Activated CD4-positive, alpha-beta memory T cell treated with anti-CD3 and anti-CD28 coated beads for 36 hours (primary cell): Measurements from ENCODE around the gene SERINC3. TPM values are rescaled to one million over a fixed set of nuclear protein-coding genes. Genes with fewer than 3 reads are reported as not detected.

ENCODE experiments used
- CTCF ChIA-PET: fragments of 350-600 bp; sonication (Branson Sonifier 250); formaldehyde crosslinking; loops from one replicate; lab custom pipeline; 2021; ENCODE audit warnings: antibody characterized with exemption, inconsistent platforms; lab: Charles Lee
- POLR2A ChIA-PET: fragments of 350-600 bp; sonication (Branson Sonifier 250); formaldehyde crosslinking; loops from one replicate; lab custom pipeline; 2021; ENCODE audit warnings: antibody characterized with exemption; lab: Charles Lee
- DNase-seq: peaks from one replicate; pipeline ENCODE4 v3.0.0-alpha.2; 2020
- H3K27ac Mint-ChIP-seq: one replicate; pipeline ENCODE4 v1.8.0; 2021; ENCODE audit warnings: mixed read lengths
- H3K27me3 Mint-ChIP-seq: one replicate; pipeline ENCODE4 v1.8.0; 2021; ENCODE audit warnings: mixed read lengths
- H3K36me3 Mint-ChIP-seq: one replicate; pipeline ENCODE4 v1.8.0; 2021; ENCODE audit warnings: mixed read lengths
- H3K4me1 Mint-ChIP-seq: one replicate; pipeline ENCODE4 v1.8.0; 2021; ENCODE audit warnings: low read depth, mixed read lengths
- H3K4me3 Mint-ChIP-seq: one replicate; pipeline ENCODE4 v1.8.0; 2021; ENCODE audit warnings: mild to moderate bottlenecking, mixed read lengths
- H3K9me3 Mint-ChIP-seq: one replicate; pipeline ENCODE4 v1.8.0; 2021; ENCODE audit warnings: mixed read lengths
- intact Hi-C: fragments of 100-400 bp; cut with micrococcal nuclease; formaldehyde crosslinking; loops from one replicate; pipeline ENCODE4 v1.15.1; 2023
- total RNA-seq, 2 experiments: library from RNA; stranded (reverse); gene quantifications; one replicate each; pipeline ENCODE4 v1.2.3, GENCODE V29; 2021

Gene SERINC3
- total RNA-seq, 2 experiments from 2014 or later: 57.3 to 58.6 TPM

GRCh38 chr20:44461803-44462174, 60.1 kb downstream of the SERINC3 start:
- POLR2A ChIA-PET: interaction anchor here (0.6 to 0.7 kb wide), 2 partner anchors 37 to 50 kb away, joined by 3 to 5 read pairs; no protein-coding TSS in a partner anchor
- Mint-ChIP-seq H3K4me1 (no peaks in the 10 kb centered on the region), H3K9me3 (no peaks in the 10 kb centered on the region), H3K27ac (no peak overlapping the region), H3K4me3 (no peak overlapping the region), H3K27me3 (no peaks in the 10 kb centered on the region), H3K36me3 (no peaks in the 10 kb centered on the region)
- DNase-seq: no peak
- intact Hi-C loops: loop anchor here (2.0 to 5.0 kb wide), 2 partner anchors 73 to 249 kb away; partner anchors contain the start of gene OSER1
- CTCF ChIA-PET: interaction anchor here (0.6 to 1.6 kb wide), 4 partner anchors 89 to 245 kb away, joined by 3 to 7 read pairs (median 4); partner anchors contain the start of gene FITM2

DNA sequence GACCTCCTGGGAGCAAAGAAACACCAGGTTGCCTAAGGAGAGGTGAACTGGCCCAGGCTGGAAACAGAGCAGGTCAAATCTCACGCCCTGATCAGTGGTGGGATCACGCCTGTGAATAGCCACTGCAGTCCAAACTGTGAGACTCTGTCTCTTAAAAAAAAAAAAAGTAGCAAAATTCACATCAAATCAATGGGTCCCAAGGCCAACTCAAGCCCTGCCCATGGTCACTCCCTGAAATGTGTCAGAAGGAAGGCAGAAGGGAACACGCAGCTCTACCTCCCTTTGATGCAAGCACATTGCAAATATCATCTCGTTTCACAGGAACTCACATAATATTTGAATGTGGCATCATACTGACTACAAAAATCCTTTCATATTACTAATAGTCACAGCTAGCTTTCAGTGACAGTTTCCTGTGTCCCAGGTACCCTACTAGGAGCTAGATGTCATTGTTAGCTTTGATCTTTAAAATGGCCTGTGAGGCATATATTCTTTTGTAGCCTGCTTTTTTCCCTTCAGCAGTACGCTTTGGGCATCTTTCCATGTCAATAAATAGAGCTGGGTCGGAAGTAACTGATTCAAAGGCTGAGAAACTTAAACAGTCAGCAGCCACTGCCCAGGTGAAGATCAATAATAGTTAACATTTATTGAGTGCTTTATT, 60.6 kb downstream of the SERINC3 start:
- POLR2A ChIA-PET: interaction anchor here (0.6 to 0.7 kb wide), 2 partner anchors 37 to 49 kb away, joined by 3 to 5 read pairs; no protein-coding TSS in a partner anchor
- intact Hi-C loops: loop anchor here (2.0 to 5.0 kb wide), 2 partner anchors 72 to 249 kb away; partner anchors contain the start of gene OSER1
- Mint-ChIP-seq H3K27ac (no peak overlapping the region), H3K4me3 (no peak overlapping the region), H3K4me1 (no peaks in the 10 kb centered on the region), H3K27me3 (no peaks in the 10 kb centered on the region), H3K36me3 (no peaks in the 10 kb centered on the region), H3K9me3 (no peaks in the 10 kb centered on the region)
- DNase-seq: no peak
- CTCF ChIA-PET: interaction anchor here (0.6 to 1.6 kb wide), 5 partner anchors 89 to 307 kb away, joined by 3 to 7 read pairs (median 3); partner anchors contain the start of gene FITM2

GRCh38 chr20:44460795-44461141, 61.1 kb downstream of the SERINC3 start:
- H3K36me3 Mint-ChIP-seq: no peaks in the 10 kb centered on the region
- intact Hi-C loops: loop anchor here (2.0 to 5.0 kb wide), 2 partner anchors 72 to 248 kb away; partner anchors contain the start of gene OSER1
- no peaks in the 10 kb centered on the region for H3K4me1 Mint-ChIP-seq
- ChIA-PET CTCF (interaction anchor here (0.7 to 1.6 kb wide), 4 partner anchors 76 to 307 kb away, joined by 3 to 7 read pairs (median 4); partner anchors contain the start of gene FITM2), POLR2A (no interaction called here)
- H3K27ac Mint-ChIP-seq: no peak overlapping the region
- no peaks in the 10 kb centered on the region for H3K9me3 Mint-ChIP-seq
- H3K27me3 Mint-ChIP-seq: no peaks in the 10 kb centered on the region
- DNase-seq: no peak
- no peak overlapping the region for H3K4me3 Mint-ChIP-seq

DNA sequence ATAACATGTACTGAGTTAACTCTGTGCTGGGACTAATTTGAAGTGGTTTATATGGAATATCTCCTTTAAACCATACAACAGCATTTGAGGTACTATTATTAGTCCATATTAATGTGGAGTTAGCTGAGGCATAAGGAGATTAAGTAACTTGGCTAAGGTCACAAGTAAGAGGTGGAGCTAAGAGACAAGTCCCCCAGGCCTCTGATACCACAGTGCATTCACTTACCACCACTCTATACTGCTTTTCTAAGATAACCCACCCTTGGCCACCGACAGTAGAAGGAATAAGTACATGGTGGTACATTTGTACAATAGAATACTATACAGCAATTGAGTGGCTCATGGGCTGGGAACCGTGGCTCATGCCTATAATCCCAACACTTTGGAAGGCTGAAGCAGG, 62.6 kb downstream of the SERINC3 start:
- intact Hi-C loops: no loop called here
- Mint-ChIP-seq H3K27me3 (no peaks in the 10 kb centered on the region), H3K9me3 (no peaks in the 10 kb centered on the region), H3K4me1 (no peaks in the 10 kb centered on the region), H3K27ac (no peak overlapping the region), H3K4me3 (no peak overlapping the region), H3K36me3 (no peaks in the 10 kb centered on the region)
- POLR2A ChIA-PET: no interaction called here
- CTCF ChIA-PET: interaction anchor here (1.4 kb wide), 1 partner anchor 75 kb away, joined by 5 read pairs; no protein-coding TSS in a partner anchor
- no peak for DNase-seq

DNA sequence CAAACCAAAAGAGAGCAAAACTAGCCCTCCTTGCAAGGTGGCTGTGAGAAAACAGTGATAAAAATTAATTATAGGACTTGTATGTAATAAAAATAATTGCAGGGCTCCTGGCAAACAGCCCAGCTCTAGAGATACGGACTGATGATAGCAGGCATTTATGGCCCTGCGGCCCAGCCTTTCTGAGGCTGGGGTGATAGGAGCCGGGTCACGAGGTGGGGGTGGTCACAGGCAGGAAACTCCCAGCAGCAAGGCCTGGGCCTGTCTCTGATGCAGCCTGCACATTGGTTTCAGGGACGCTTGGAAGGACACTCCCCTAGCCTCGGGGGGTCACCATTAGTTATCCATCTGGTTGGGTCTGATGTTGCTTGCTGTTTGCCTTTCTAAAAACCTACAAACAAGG, 64.9 kb downstream of the SERINC3 start:
- Mint-ChIP-seq H3K27me3 (no peaks in the 10 kb centered on the region), H3K9me3 (no peaks in the 10 kb centered on the region), H3K27ac (no peak overlapping the region), H3K36me3 (no peaks in the 10 kb centered on the region), H3K4me1 (no peaks in the 10 kb centered on the region), H3K4me3 (no peak overlapping the region)
- intact Hi-C loops: no loop called here
- no peak for DNase-seq
- ChIA-PET POLR2A (no interaction called here), CTCF (no interaction called here)

DNA sequence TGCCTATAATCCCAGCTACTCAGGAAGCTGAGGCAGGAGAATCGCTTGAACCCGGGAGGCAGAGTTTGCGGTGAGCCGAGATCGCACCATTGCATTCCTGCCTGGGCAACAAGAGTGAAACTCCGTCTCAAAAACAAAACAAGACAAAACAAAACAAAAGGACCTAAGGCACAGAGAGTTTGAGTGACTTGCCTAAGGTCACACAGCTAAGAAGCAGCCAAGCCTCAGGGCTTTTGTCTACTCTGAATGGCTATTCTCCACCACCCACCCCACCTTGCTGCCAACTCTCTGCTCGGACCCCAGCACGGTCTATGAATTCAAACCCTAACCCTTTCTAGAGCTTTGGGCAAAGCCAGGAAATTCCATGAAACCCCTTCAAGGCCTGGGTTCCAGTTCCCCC, 65.3 kb downstream of the SERINC3 start:
- no peak overlapping the region for H3K27ac Mint-ChIP-seq
- CTCF ChIA-PET: no interaction called here
- intact Hi-C loops: no loop called here
- POLR2A ChIA-PET: no interaction called here
- H3K27me3 Mint-ChIP-seq: no peaks in the 10 kb centered on the region
- H3K4me3 Mint-ChIP-seq: no peak overlapping the region
- no peaks in the 10 kb centered on the region for H3K36me3 Mint-ChIP-seq
- DNase-seq: no peak
- H3K4me1 Mint-ChIP-seq: no peaks in the 10 kb centered on the region
- no peaks in the 10 kb centered on the region for H3K9me3 Mint-ChIP-seq

GRCh38 chr20:44455126-44455525, 66.7 kb downstream of the SERINC3 start:
- no peaks in the 10 kb centered on the region for H3K27me3 Mint-ChIP-seq

GRCh38 chr20:44454306-44454963, 67.4 kb downstream of the SERINC3 start:
- H3K4me3 Mint-ChIP-seq: no peak overlapping the region
- no peak for DNase-seq
- no peaks in the 10 kb centered on the region for H3K36me3 Mint-ChIP-seq
- intact Hi-C loops: no loop called here
- H3K4me1 Mint-ChIP-seq: no peaks in the 10 kb centered on the region
- POLR2A ChIA-PET: no interaction called here
- CTCF ChIA-PET: no interaction called here
- H3K27me3 Mint-ChIP-seq: no peaks in the 10 kb centered on the region
- no peaks in the 10 kb centered on the region for H3K9me3 Mint-ChIP-seq
- H3K27ac Mint-ChIP-seq: no peak overlapping the region

More at GRCh38 chr20:44455126-44455525, 66.7 kb downstream of the SERINC3 start:
- H3K27ac Mint-ChIP-seq: no peak overlapping the region
- no peaks in the 10 kb centered on the region for H3K4me1 Mint-ChIP-seq
- H3K9me3 Mint-ChIP-seq: no peaks in the 10 kb centered on the region
- no peak for DNase-seq
- ChIA-PET POLR2A (no interaction called here), CTCF (no interaction called here)
- intact Hi-C loops: no loop called here
- H3K36me3 Mint-ChIP-seq: no peaks in the 10 kb centered on the region
- no peak overlapping the region for H3K4me3 Mint-ChIP-seq

DNA sequence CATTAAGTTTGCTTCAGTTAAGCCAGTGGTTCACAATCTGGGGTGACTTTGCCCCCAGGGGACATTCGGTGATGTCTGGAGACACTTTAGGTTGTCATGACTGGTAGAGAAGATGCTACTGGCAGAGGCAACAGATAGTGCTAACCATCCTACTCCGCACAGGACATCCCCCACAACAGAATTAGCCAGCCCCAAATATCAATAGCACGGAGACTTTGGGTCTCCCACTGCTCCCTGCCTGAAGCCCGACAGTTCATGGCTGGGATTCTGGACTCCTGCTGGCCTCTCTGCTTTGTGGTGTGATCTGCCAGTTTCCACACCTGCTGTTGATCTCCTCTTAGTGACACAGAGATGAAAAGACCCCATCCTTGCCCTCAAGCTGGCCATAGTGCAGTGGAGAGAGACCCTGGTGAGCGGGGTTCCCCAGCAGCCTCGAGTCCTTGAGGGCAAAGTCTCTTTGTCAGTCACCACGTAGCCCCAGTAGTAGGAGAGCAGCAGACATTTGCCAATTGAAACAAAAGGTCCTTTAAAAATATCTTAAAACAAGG, 70.9 kb downstream of the SERINC3 start:
- H3K27ac Mint-ChIP-seq: no peak overlapping the region
- H3K36me3 Mint-ChIP-seq: no peaks in the 10 kb centered on the region
- ChIA-PET POLR2A (interaction anchor here (0.6 kb wide), 1 partner anchor 90 kb away, joined by 3 read pairs; no protein-coding TSS in a partner anchor), CTCF (interaction anchor here (1.5 kb wide), 1 partner anchor 68 kb away, joined by 10 read pairs; no protein-coding TSS in a partner anchor)
- intact Hi-C loops: no loop called here
- H3K4me3 Mint-ChIP-seq: no peak overlapping the region
- no peaks in the 10 kb centered on the region for H3K4me1 Mint-ChIP-seq
- no peaks in the 10 kb centered on the region for H3K9me3 Mint-ChIP-seq
- no peaks in the 10 kb centered on the region for H3K27me3 Mint-ChIP-seq
- no peak for DNase-seq

DNA sequence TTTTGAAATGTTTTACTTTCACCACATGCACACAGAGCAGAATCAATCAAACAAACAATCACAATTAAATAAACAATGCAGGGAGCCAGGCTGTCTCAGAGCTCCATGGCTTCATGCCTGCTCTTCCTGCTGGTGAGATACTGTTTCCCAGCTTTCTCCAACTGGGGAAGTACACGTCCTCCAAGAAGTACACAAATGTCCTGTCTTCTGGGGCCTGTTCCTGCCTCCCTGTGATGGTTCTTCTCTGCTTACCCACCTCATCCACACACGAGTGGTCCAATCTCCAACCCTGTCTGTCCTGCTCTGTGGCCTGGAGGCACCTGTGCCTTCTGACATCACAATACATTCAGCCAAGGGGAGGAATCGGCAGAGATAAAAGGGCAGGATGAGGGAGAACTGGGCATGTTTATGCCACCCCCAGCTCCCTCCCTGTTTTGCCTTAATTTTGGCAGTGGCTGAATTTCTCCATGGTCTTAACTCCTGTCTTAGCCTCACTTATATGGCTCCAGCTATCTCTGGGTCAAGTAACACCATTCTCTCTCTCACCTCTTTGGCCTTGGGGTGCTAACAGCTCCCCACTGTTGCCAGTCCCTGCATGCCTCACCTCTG, 71.5 kb downstream of the SERINC3 start:
- Mint-ChIP-seq H3K4me3 (no peak overlapping the region), H3K36me3 (no peaks in the 10 kb centered on the region), H3K9me3 (no peaks in the 10 kb centered on the region), H3K27me3 (no peaks in the 10 kb centered on the region), H3K27ac (no peak overlapping the region), H3K4me1 (no peaks in the 10 kb centered on the region)
- ChIA-PET POLR2A (interaction anchor here (0.6 kb wide), 1 partner anchor 91 kb away, joined by 3 read pairs; no protein-coding TSS in a partner anchor), CTCF (interaction anchor here (1.5 kb wide), 1 partner anchor 67 kb away, joined by 10 read pairs; no protein-coding TSS in a partner anchor)
- intact Hi-C loops: no loop called here
- DNase-seq: no peak

DNA sequence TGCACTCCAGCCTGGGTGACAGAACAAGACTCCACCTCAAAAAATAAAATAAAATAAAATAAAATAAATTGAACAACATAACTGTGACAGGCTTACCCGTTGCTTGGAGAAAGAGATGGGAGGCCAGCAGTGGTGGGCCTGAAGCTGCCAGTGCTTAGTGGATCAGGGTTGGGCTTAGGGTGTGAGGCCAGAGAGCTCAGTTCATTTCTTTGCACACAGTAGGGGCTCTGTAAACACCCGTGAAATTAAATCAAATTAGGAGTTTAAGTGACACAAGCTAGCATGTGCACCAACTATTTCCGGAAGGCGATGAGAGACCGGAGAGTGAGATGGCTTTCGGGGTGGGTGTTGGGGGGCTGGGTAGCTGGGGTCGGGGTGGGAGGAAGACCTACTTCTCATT, 72.0 kb downstream of the SERINC3 start:
- Mint-ChIP-seq H3K9me3 (no peaks in the 10 kb centered on the region), H3K27ac (no peak overlapping the region), H3K36me3 (no peaks in the 10 kb centered on the region), H3K4me3 (no peak overlapping the region), H3K4me1 (no peaks in the 10 kb centered on the region), H3K27me3 (no peaks in the 10 kb centered on the region)
- ChIA-PET CTCF (interaction anchor here (1.5 kb wide), 1 partner anchor 66 kb away, joined by 10 read pairs; no protein-coding TSS in a partner anchor), POLR2A (no interaction called here)
- intact Hi-C loops: no loop called here
- no peak for DNase-seq
